HTERT RPE-1 (cell line): Measurements from ENCODE around the gene METTL26.

Experiments
- in situ Hi-C: fragments of 300-500 bp; cut with MboI; formaldehyde crosslinking; loops from 4 replicates; pipeline ENCODE4 v1.14.3; 2020; ENCODE audit warnings: low sequenced_read_pairs

Gene METTL26

DNA sequence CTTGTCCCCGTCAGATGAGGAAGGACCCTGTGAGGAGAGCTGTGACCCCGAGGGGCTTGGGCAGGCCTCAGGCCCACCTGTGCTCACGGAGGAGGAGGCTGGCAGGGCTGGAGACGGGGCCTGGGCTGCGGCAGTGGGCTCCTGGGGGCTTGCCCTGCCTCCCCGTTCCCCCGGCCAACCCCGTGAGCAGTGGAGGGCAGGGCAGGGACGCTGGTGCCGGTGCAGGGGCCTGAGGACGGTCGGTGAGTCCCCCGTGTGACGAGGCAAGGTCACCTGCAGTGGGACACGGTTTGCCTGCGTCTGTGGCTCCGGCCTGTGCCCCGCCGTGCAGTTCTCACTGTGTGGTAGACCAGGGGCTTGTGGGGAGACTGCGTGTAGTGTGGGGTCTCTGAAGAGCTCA, 23.5 kb upstream of the METTL26 start:
- in situ Hi-C loops = no loop called here

GRCh38 chr16:658679-659571, 22.8 kb upstream of the METTL26 start:
- in situ Hi-C loops = no loop called here

DNA sequence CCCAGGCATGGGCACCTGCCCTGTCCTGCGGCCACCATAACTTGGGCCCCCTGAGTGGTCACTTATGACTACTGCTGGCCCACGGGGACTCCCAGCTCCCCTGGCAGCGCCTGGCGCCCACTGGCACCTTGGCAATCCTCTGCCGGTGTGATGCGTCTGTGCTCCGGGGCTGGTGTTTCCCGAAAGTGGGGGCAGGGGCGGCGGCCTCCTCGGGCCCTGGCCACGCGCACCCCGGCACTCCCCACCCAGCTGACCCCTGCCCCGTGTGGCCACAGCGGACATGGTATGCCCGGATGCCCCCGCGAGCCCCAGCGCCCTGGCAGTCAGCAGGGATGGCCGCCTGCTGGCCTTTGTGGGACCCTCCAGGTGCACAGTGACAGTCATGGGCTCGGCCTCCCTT, 21.4 kb upstream of the METTL26 start:
- in situ Hi-C loops = no loop called here

GRCh38 chr16:654034-654433, 17.9 kb upstream of the METTL26 start:
- in situ Hi-C loops = no loop called here

GRCh38 chr16:652454-653305, 16.6 kb upstream of the METTL26 start:
- in situ Hi-C loops = no loop called here

DNA sequence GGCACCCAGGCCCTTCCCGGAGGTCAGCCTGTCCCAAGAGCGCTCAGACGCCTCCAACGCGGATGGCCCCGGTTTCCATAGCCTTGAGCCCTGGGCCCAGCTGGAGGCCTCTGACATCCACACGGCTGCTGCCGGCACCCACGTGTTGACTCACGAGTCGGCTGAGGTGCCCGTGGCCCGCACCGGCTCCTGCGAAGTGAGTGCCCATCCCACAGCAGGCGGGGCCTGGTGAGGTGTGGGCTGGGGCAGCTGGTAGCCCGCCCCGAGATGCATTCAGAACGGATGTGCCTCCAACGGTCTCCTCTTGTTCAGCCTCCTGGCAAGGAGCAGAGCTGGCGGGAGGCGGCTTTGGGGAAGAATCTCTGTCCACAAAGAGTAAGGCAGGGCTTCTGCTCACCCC, 15.7 kb upstream of the METTL26 start:
- in situ Hi-C loops = no loop called here

DNA sequence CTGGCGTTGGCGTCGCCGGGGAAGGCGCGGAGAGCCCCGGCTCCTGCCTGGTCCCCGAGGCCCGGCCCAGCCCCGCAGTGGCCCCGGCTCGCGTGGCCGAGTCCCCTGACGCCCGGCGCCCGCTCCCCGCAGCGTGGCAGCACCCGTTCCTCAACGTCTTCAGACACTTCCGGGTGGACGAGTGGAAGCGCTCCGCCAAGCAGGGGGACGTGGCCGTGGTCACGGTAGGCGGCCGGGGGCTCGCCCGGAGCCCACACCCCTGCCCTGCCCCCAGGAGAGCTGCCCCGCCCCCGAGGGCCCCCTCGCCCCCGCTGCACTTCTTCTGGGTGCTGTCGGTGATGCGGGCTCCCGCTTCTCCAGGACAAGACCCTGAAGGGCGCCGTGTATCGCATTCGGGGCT, 13.5 kb upstream of the METTL26 start:
- in situ Hi-C loops = no loop called here

DNA sequence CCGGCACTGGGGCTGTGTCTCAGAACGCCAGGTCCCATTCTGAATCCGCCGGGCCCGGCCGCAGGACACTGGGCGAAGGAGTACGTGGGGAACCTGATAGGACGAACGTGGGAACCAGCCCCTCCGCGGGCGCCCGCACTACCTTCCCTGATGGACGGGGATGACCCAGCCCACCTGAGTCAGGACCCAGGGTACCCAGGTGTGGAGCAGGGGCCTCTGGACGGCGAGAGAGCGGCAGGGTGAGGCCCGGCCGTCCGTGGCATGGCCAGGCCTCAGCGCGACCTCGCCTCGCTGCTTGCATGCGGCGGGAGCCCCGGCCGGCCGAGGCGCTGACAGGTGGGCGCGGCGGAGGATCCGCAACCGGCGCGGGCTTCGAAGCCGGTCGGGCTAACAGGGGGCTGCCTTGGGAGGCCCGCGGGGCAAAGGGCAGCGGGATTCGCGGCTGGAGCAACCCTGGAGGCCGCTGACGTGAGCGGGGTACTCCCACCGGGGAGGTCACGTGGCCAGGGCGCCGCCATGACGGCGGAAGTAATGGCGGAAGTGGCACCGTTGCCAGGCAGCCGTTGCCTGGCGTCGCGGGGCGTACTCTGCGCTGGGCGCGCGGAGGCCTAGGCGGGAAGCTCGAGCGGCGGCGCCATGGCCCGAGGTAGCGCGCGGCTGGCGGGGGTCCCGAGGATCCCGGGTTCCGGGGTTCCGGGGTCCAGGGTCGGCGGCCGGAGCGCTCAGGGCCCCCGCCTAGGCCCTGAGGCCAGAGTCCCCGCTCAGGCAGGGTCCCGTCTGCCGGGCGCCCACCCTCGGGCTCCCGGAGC, 12.9 kb upstream of the METTL26 start, which contains the start of gene WDR90:
WDR90 (plus strand) TSS at position 585 of the 809 bp plus-strand sequence; CDS start at position 637, 52 bp downstream.
- in situ Hi-C loops = no loop called here

- in situ Hi-C loops = no loop called here
Measured at GRCh38 chr16:648071-648780, 12.1 kb upstream of the METTL26 start.

GRCh38 chr16:647173-647902, 11.2 kb upstream of the METTL26 start:
- in situ Hi-C loops = no loop called here

DNA sequence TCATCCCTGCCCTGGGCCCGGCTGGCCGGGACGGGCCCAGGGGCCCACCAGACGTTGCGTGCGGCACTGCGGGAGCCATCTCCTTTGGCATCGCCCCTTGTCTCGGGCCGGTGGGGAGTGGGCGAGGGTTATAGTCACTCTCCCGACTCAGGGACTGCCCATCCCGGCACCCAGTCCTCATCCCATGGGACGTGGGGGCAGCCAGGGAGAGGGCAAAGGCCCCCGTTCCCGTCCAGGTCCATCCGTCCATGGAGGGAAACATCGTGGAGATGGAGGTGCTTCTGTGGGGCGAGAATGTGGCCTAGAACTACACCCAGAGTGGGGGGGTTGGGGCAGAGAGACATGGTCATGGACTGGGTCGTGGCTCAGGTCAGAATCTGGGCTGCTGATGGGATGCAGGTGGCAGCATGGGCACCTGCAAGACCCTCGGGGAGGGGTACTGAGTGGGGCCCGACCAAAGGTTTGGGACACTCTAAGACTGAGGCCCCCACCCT, 10.6 kb upstream of the METTL26 start:
- in situ Hi-C loops = no loop called here

GRCh38 chr16:645852-646678, 10.0 kb upstream of the METTL26 start:
- in situ Hi-C loops = no loop called here

- in situ Hi-C loops = no loop called here
Measured at GRCh38 chr16:644556-644955, 8.5 kb upstream of the METTL26 start.

- in situ Hi-C loops = no loop called here
Measured at GRCh38 chr16:643050-643368, 6.9 kb upstream of the METTL26 start.

- in situ Hi-C loops = no loop called here
Measured at GRCh38 chr16:642189-643049, 6.3 kb upstream of the METTL26 start.

GRCh38 chr16:641326-642188, 5.5 kb upstream of the METTL26 start, which contains the start of gene MCRIP2:
TSS of gene MCRIP2 (plus strand) at chr16:641828. CDS start at chr16:641992, 164 bp downstream.
- in situ Hi-C loops = no loop called here

GRCh38 chr16:640614-641013, 4.5 kb upstream of the METTL26 start:
- in situ Hi-C loops = no loop called here
